WTC11 (cell line): ENCODE results near the gene MSI2. TPM values are rescaled to one million over a fixed set of nuclear protein-coding genes. Genes with fewer than 3 reads are reported as not detected.

ENCODE experiments used
- ATAC-seq: fragments of 200-7000 bp; cut with Tn5 transposase; 2 replicates; pipeline ENCODE4 v1.10.0; 2021; ENCODE audit warnings: mild to moderate bottlenecking, moderate library complexity
- CTCF ChIA-PET: fragments of 300-600 bp; sonication (Branson Sonifier 250); formaldehyde crosslinking; loops from one replicate; lab custom pipeline; 2021; ENCODE audit warnings: antibody characterized with exemption; lab: Charles Lee
- POLR2A ChIA-PET: fragments of 350-600 bp; sonication (Branson Sonifier 250); formaldehyde crosslinking; loops from one replicate; lab custom pipeline; 2021; ENCODE audit warnings: antibody characterized with exemption; lab: Charles Lee
- DNase-seq: peaks from one replicate; pipeline ENCODE4 v3.0.0; 2021; ENCODE audit warnings: low spot score
- H3K27ac Mint-ChIP-seq: 2 replicates; pipeline ENCODE4 v1.8.0; 2021; ENCODE audit warnings: mixed read lengths
- H3K27me3 Mint-ChIP-seq: 2 replicates; pipeline ENCODE4 v1.8.0; 2021; ENCODE audit warnings: low read depth, mild to moderate bottlenecking, moderate library complexity, mixed read lengths
- H3K36me3 Mint-ChIP-seq: 2 replicates; pipeline ENCODE4 v1.8.0; 2021; ENCODE audit warnings: mixed read lengths
- H3K4me1 Mint-ChIP-seq: 2 replicates; pipeline ENCODE4 v1.8.0; 2022; ENCODE audit warnings: mixed read lengths
- H3K4me3 Mint-ChIP-seq: 2 replicates; pipeline ENCODE4 v1.8.0; 2021; ENCODE audit warnings: mild to moderate bottlenecking, moderate library complexity, mixed read lengths
- H3K9me3 Mint-ChIP-seq: 2 replicates; pipeline ENCODE4 v1.8.0; 2021; ENCODE audit warnings: mixed read lengths
- AR ChIP-seq: fragments of 250-450 bp; sonication (Bioruptor Pico); IDR thresholded peaks from 2 replicates; pipeline ENCODE4 v1.9.0; 2021; ENCODE audit warnings: mild to moderate bottlenecking
- ATF6 ChIP-seq: sonication (generic); formaldehyde crosslinking; IDR thresholded peaks from 2 replicates; pipeline ENCODE4 v1.8.1; 2023; ENCODE audit warnings: mild to moderate bottlenecking, missing genetic modification reagents
- E2F5 ChIP-seq: sonication (generic); formaldehyde crosslinking; IDR thresholded peaks from 2 replicates; pipeline ENCODE4 v1.8.1; 2022; ENCODE audit warnings: mild to moderate bottlenecking, moderate library complexity, missing genetic modification reagents
- FOXK1 ChIP-seq: sonication (generic); formaldehyde crosslinking; IDR thresholded peaks from 2 replicates; pipeline ENCODE4 v1.8.0; 2022; ENCODE audit warnings: mild to moderate bottlenecking, moderate library complexity, missing genetic modification reagents
- GABPB1 ChIP-seq: sonication (generic); formaldehyde crosslinking; IDR thresholded peaks from 2 replicates; pipeline ENCODE4 v1.8.1; 2023; ENCODE audit warnings: mild to moderate bottlenecking, missing genetic modification reagents
- MAX ChIP-seq: sonication (generic); formaldehyde crosslinking; IDR thresholded peaks from 2 replicates; pipeline ENCODE4 v1.8.0; 2022; ENCODE audit warnings: mild to moderate bottlenecking, missing genetic modification reagents
- RELA ChIP-seq: sonication (generic); formaldehyde crosslinking; IDR thresholded peaks from 2 replicates; pipeline ENCODE4 v1.8.1; 2022; ENCODE audit warnings: missing genetic modification reagents, mild to moderate bottlenecking, borderline replicate concordance
- RORB ChIP-seq: fragments of 250-450 bp; sonication (Bioruptor Pico); IDR thresholded peaks from 2 replicates; pipeline ENCODE4 v1.9.0; 2021; ENCODE audit warnings: mild to moderate bottlenecking
- SMAD4 ChIP-seq: sonication (generic); formaldehyde crosslinking; IDR thresholded peaks from 2 replicates; pipeline ENCODE4 v1.8.0; 2022; ENCODE audit warnings: mild to moderate bottlenecking, missing genetic modification reagents
- STAT6 ChIP-seq: sonication (generic); formaldehyde crosslinking; conservative IDR thresholded peaks from 2 replicates; pipeline ENCODE4 v1.8.1; 2023; ENCODE audit warnings: mild to moderate bottlenecking, low read depth, missing genetic modification reagents, moderate library complexity
- USF1 ChIP-seq: sonication (generic); formaldehyde crosslinking; IDR thresholded peaks from 2 replicates; pipeline ENCODE4 v1.8.0; 2022; ENCODE audit warnings: mild to moderate bottlenecking, missing genetic modification reagents
- ZNF138 ChIP-seq: sonication (generic); formaldehyde crosslinking; conservative IDR thresholded peaks from 2 replicates; pipeline ENCODE4 v1.8.1; 2022; ENCODE audit warnings: mild to moderate bottlenecking, moderate library complexity, missing genetic modification reagents
- ZNF281 ChIP-seq: sonication (generic); formaldehyde crosslinking; IDR thresholded peaks from 2 replicates; pipeline ENCODE4 v1.8.0; 2023; ENCODE audit warnings: mild to moderate bottlenecking, missing genetic modification reagents
- ZNF423 ChIP-seq: fragments of 250-450 bp; sonication (Bioruptor Pico); IDR thresholded peaks from 2 replicates; pipeline ENCODE4 v2.1.2; 2022; ENCODE audit warnings: mild to moderate bottlenecking, moderate library complexity
- ZNF512 ChIP-seq: sonication (generic); formaldehyde crosslinking; IDR thresholded peaks from 2 replicates; pipeline ENCODE4 v1.8.1; 2022; ENCODE audit warnings: missing genetic modification reagents, borderline replicate concordance
- ZSCAN18 ChIP-seq: fragments of 250-450 bp; sonication (Bioruptor Pico); IDR thresholded peaks from 2 replicates; pipeline ENCODE4 v2.1.2; 2022; ENCODE audit warnings: mild to moderate bottlenecking, moderate library complexity
- total RNA-seq: library from RNA; stranded (reverse); gene quantifications from 3 replicates; pipeline ENCODE4 v1.2.3, GENCODE V29; 2021

Gene MSI2
- total RNA-seq, 1 experiment from 2014 or later, result 82.1 TPM

- no peak for TF ChIP-seq USF1
- no peak for TF ChIP-seq STAT6 (CRISPR knock-in tag)
- no peak for TF ChIP-seq AR
- no peak for TF ChIP-seq E2F5 (CRISPR knock-in tag)
Measured at GRCh38 chr17:57375770-57376225, 119.5 kb downstream of the MSI2 start (continued).

- CTCF ChIA-PET, result no interaction called here
- no peak overlapping the region for H3K27ac Mint-ChIP-seq
- DNase-seq, result no peak
- no peak for ATAC-seq
- H3K27me3 Mint-ChIP-seq, result no peaks in the 10 kb centered on the region
- H3K36me3 Mint-ChIP-seq, result peaks cover 25% of the 10 kb centered on the region
- H3K4me3 Mint-ChIP-seq, result no peak overlapping the region
- TF ChIP-seq GABPB1 (CRISPR knock-in tag) (peak; percentile 99), ZNF512 (CRISPR knock-in tag) (no peak), FOXK1 (CRISPR knock-in tag) (no peak)
- POLR2A ChIA-PET, result no interaction called here
- peaks cover 17% of the 10 kb centered on the region for H3K9me3 Mint-ChIP-seq
- H3K4me1 Mint-ChIP-seq, result peaks cover 46% of the 10 kb centered on the region
Measured at GRCh38 chr17:57377094-57377493, 120.8 kb downstream of the MSI2 start.

- ChIA-PET CTCF (no interaction called here), POLR2A (no interaction called here)
- peaks cover 7% of the 10 kb centered on the region; the same call in 1 of the 2 replicates for H3K36me3 Mint-ChIP-seq
- H3K9me3 Mint-ChIP-seq, result peaks cover 2% of the 10 kb centered on the region
- no peak overlapping the region for H3K4me3 Mint-ChIP-seq
- ATAC-seq (peak; percentile 73), DNase-seq (no peak)
- H3K4me1 Mint-ChIP-seq, result peaks cover 54% of the 10 kb centered on the region
- peak overlapping the region; percentile 82 for H3K27ac Mint-ChIP-seq
- H3K27me3 Mint-ChIP-seq, result no peaks in the 10 kb centered on the region
- TF ChIP-seq ATF6, result no peak
- TF ChIP-seq MAX (CRISPR knock-in tag), result no peak
- no peak for TF ChIP-seq SMAD4 (CRISPR knock-in tag)
- no peak for TF ChIP-seq ZNF138
- TF ChIP-seq ZSCAN18, result no peak
- no peak for TF ChIP-seq RELA (CRISPR knock-in tag)
- TF ChIP-seq ZNF281, result no peak
- no peak for TF ChIP-seq RORB
- peak; percentile 51; the same call in 1 of the 2 replicates for TF ChIP-seq ZNF423 (CRISPR knock-in tag)
Measured at GRCh38 chr17:57379237-57379894, 123.0 kb downstream of the MSI2 start.
